HG03565 (cell line): ENCODE results near the gene TRMT1L.
"Not testable (repeated sequence)": the region's sequence is repeated elsewhere in the genome, so short reads cannot be mapped to it uniquely, and the experiment has no call there.

Experiments
- ATAC-seq: cut with Tn5 transposase; IDR thresholded peaks from one replicate; pipeline ENCODE4 v1.9.1; 2021; ENCODE audit warnings: mild to moderate bottlenecking, moderate library complexity; ENCODE audit not compliant: unreplicated experiment

TRMT1L gene, protein sequence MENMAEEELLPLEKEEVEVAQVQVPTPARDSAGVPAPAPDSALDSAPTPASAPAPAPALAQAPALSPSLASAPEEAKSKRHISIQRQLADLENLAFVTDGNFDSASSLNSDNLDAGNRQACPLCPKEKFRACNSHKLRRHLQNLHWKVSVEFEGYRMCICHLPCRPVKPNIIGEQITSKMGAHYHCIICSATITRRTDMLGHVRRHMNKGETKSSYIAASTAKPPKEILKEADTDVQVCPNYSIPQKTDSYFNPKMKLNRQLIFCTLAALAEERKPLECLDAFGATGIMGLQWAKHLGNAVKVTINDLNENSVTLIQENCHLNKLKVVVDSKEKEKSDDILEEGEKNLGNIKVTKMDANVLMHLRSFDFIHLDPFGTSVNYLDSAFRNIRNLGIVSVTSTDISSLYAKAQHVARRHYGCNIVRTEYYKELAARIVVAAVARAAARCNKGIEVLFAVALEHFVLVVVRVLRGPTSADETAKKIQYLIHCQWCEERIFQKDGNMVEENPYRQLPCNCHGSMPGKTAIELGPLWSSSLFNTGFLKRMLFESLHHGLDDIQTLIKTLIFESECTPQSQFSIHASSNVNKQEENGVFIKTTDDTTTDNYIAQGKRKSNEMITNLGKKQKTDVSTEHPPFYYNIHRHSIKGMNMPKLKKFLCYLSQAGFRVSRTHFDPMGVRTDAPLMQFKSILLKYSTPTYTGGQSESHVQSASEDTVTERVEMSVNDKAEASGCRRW

DNA sequence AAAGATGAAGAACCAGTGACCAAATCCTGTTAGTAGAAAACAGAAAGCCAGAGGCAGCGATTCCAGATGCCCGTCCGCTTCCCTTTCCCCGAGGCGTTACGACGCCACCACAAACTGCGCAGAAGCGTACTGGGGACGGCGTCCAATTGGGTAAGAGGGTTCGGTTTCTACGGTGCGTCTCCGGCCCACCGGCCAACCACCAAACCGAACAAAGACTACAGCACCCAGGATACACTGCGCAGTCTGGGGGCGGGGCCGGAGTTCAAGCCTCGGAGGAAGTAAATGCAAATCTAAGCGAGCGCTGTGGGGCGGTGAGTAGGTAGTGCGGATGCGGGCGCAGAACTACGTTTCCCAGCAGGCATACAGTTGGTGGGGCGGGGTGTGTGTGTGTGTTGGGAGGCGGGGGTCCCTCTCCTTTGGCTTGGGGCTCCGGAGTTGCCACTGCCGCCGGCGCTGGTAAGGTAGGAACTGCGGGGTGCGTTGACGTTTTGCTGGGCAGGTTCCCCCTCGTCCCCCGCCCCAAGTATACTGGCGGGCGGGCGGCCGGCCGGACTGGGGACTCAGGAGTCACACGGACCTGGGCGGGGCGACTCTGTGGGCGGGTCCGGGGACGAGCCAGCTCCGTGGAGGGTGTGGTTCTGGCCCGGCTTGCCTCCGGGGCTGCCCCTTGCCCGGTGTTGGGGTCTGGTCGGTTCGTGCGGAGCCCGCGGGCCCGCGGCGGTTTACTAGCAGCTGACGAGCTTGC lies at the start of gene TRMT1L, which contains the start of gene SWT1:
TRMT1L (minus strand) TSS at position 100 of the 745 bp plus-strand sequence. CDS start 241 bp downstream, outside the sequence.
SWT1 (plus strand) TSS at position 314 of the 745 bp plus-strand sequence. CDS start 3,675 bp downstream, outside the sequence.
- ATAC-seq = peak; percentile 86

DNA sequence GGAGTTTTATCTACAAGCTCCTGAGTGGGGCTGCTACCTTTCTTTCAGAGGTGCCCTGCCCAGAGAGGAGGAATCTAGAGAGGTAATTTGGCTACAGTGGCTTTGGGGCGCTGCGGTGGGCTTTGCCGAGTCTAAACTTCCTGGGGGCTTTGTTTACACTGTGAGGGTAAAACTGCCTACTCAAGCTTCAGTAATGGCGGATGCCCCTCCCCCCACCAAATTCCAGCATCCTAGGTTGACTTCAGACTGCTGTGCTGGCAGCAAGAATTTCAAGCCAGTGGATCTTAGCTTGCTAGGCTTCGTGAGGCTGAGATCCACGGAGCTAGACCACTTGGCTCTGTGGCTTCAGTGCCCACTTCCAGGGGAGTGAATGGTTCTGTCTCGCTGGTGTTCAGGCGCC lies 44.1 kb upstream of the TRMT1L start:
- no peak for ATAC-seq

DNA sequence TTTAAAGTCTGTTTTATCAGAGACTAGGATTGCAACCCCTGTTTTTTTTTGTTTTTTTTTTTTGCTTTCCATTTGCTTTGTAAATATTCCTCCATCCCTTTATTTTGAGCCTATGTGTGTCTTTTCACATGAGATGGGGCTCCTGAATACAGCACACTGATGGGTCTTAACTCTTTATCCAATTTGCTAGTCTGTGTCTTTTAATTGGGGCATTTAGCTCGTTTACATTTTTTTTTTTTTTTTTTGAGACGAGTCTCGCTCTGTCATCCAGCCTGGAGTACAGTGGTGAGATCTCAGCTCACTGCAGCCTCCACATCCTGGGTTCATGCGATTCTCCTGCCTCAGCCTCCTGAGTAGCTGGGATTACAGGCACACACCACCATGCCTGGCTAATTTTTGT lies 42.0 kb upstream of the TRMT1L start:
- ATAC-seq = not testable (repeated sequence)

DNA sequence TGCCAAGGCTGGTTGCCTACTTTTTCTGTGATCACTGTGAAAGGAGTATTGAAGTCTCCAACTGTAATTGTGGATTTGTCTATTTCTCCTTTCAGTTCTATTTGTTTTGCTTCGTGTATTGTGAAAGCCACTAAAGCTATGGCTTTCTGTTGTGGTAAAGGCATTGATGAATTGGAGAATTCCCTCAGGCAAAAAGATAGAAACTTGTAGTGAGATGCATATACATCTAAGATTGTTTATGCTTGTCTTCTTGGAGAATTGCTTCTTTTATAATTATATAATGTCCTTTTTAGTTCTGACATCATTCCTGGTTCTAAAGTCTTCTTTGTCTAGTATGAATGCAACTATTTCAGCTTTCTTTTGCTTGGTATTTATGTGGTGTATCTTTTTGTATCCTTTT lies 37.0 kb upstream of the TRMT1L start:
- no peak for ATAC-seq

DNA sequence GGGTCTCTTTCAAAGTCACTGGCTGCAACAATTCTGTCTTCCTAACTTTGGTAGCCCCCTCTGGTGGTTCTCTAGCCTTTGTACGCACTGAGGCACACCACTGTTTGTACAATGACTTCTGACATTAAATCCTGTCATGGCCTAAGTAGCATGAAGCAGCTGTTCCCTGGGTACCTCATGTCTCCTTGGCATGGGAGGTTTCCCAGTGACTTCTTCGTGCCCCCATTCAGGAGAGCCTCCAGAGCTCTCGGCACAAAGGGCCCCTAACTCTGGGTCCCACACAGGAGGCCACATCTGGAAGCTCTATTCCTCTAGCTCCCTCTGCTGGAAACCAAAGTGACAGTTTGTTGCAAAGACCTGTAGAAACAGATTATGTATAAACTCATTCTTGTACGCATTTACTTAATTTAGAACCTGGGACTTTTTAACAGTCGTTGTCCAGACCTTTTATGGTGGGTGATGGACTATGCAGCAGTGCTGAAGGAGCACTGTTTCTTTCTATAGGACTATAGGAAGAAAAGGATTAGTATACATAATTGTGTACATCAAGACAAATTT lies 13.6 kb upstream of the TRMT1L start:
- ATAC-seq = peak; percentile 79

DNA sequence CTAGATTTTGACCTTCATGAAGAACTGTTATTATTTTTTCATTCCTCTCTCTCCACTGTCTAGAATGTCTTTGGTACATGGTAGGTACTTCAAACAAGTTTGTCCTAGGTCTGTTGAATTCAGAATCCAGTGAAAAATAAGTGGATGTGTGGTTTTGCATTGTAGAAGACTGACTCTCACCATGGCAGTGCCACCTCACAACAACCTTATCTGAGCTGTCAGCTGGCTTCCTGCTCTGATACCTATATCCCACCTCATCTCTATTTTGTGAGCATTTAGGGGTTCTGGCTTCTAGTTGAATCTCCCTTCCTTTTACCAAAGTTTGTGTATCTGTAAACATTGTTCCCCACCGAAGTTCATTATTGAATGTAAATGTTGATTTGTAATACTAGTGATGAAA lies 9.4 kb upstream of the TRMT1L start:
- no peak for ATAC-seq

DNA sequence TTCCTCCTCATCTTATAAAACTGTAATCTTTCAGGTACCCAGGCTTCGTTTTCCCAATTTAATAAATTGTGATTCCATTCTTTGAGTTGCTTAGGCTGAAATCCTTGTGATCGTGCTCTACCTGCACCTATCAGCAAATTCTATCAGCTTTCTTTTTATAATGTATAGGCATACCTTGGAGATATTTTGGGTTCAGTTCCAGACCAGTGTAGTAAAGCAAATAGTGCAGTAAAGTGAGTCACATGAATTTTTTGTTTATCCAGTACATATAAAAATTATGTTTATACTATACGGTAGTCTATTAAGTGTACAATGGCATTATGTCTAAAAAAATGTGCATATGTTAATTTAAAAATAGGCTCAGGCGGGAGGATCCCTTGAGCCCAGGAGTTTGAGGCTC lies 5.7 kb upstream of the TRMT1L start:
- ATAC-seq = no peak

DNA sequence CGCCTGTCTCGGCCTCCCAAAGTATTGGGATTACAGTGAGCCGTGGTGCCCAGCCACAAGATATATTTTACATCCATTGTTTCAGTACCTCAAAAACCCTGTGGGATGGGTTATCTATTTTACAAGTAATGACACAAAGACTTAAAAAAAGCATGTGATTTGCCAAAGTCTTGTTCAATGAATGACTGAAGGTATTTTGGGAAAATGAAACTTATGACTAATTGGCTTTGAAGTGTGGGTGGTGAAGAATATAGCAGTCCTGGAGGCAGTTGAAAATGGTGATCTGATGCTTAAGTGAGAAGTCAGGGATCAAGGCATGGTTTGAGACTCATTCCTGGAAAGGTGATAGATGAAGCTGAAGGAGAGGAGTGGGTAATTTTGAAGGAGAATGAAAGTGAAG lies 3.2 kb upstream of the TRMT1L start:
- ATAC-seq = no peak

DNA sequence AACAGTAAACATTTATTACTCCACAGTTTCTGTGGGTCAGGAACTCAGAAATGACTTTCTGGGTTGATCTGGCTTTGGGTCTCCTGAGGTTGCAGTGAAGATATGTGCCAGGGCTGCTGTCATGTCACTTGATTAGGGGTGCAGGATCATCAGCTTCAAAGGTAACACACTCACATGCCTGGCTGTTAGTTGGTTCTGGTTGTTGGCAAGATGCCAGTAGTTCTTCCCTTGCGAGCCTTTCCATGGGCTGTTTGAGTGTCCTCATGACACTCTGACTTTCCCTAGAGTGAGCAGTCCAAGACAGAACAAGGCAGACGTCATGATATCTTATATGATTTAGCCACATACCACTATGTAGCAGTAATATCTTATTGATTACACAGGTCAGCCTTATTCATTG lies 2.0 kb upstream of the TRMT1L start:
- no peak for ATAC-seq

DNA sequence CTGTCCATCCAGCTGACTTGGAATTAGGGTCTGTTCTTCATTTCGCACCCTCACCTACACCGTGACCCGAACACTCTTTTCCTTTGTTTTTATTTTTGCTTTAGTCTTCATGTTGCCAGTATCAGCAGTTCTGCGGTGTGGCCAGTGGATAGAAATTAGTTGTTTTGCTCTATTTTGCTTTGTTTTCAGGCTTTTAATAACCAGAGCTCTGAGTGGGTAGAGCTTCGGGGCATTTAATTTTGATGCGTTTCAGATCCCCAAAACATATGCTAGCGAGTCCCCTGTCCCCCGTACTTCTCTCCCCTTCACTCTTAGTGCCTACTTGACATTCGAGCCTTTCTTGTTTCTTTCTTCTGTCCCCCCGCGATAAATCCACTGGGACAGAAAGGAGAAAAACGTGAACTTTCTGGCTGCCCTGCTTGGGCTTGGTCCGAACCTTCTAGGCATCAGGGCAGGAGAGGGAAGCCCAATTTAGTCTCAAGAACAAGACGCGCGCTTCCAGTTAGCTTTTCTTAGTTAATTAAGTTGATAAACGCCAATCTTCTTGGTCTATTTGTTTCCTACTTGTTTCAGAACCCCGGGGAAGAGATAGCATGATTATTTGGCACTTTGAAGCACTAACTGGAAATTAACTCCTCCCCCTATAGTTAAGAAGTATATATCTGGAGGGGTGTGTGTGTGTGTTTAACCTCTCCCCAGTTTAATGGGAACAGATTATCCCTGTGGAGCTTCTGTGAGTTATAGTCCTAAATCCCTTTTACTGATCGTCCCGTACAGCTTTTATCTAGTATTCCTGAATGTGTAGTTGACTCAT lies 1.1 kb upstream of the TRMT1L start:
- no peak for ATAC-seq

DNA sequence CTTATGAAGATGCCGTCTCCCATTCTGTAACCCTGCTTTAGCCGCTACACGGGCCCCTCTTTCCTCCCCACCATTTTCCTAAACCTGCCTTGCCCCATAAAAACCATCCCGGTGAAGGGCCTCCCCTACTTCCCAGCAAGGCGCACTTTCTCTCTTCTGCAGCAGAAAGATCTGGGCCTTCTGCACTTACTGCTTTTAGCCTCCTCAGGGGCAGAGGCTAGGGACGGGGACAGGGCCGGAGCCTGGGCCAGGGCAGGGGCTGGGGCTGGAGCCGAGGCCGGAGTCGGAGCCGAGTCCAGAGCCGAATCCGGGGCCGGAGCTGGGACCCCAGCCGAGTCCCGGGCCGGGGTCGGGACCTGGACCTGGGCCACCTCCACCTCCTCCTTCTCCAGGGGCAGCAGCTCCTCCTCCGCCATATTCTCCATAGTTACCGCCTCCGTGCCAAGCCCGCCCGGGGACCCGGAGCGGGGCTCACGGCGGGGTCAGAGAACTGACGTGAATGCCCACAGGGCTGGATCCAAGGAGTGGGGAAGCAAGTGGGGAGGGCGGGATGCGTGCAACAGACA lies 382 bp downstream of the TRMT1L start:
- ATAC-seq = peak; percentile 14

DNA sequence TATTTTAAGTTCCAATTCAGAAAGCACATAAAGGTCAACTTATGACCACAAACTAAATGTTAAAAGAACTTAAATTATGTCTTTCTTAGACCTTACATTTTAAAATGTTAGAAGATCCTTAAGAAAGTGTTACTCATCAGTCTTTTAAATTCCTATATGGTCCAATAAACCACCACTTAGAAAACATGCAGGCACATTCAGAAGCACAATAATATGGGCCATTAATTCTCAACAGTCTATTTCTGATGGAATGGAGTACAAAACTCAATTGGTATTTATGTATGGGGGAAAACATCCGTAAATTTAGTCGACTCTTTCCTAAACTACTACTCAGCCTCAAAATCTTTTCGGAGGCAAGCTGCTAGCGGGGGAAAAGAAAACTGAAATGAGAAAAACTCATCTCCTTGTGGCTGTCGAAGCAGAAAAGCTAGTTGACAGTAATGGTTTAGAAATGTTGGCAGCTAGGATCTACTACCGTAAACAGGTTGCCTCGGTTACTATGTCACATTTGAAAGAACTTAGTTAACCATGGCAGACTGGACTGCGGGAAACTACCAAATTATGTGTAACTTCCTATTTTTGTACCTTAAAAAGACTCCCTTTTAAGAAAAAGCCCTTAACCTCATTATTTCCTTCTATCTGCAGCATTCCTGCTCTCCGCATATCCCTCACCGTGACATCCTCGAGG lies 1.0 kb downstream of the TRMT1L start:
- no peak for ATAC-seq

DNA sequence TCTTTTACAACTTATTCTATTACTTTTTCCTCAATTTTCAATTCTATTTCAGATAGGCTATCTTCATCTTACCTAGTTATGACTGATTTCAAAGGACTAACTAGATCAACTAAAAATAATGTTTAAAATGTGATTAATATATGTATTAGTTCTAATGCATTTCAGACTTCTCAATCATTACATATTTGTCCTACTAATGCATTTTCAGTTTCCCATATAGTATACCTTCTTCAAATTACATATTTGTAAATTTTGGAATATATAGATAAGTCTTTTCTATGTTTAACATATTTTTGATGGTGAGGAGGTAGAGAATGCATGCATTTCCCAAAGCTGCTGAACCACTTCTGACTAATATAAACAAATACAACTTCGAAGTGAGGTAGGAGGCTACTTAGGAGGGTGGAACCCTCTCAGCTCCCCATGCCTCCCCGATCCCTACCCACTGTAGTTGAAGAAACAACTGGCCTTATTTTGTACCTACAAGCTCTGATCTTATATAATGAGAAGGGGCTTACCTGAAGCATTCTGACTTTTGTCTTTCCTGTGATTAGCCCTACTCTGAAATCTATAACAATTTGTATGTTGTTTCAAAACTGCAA lies 1.7 kb downstream of the TRMT1L start:
- ATAC-seq = no peak

DNA sequence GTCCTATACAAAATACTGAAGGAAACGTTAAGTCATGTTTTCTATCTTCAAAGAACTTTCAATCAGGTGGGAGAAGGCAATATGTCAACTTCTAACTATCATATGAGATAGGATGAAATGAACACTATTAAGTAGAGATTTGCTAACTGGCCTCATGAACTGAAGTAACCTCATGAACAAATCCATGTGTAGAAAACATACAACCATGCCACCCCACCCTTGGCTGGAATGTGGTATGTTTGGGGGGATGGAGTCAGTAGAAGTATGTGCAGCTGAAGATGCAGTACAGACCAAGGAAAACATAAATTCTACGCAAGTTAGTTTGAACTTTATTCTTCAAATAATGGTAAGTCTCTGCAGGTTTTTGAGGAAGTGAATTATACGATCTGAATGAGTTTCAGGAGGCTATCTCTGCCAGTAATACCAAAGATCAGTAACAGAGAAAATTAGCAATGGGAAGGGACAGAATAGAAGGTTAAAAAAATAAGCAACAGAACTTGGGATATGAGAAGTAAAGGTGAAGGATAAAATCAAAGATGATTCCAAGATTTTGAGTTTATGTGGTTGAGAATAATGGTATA lies 4.5 kb downstream of the TRMT1L start:
- no peak for ATAC-seq

DNA sequence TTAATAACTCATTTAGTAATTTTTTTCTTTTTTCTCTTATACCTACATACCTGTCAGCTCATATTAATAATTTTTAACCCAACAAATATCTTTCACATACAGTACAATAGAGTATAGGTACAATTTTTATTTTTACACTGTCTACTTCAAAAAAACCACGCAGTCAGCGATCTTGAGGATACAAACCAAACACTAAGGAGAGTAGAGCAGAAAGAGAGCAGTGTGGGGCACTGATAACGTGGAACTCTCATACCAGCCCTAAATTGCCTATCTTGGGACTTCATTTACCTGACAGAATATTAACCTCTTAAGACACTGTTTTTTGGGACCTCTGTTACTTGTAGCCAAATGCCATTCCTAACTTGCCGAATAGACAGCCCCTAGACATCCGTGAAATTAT lies 5.5 kb downstream of the TRMT1L start:
- no peak for ATAC-seq

DNA sequence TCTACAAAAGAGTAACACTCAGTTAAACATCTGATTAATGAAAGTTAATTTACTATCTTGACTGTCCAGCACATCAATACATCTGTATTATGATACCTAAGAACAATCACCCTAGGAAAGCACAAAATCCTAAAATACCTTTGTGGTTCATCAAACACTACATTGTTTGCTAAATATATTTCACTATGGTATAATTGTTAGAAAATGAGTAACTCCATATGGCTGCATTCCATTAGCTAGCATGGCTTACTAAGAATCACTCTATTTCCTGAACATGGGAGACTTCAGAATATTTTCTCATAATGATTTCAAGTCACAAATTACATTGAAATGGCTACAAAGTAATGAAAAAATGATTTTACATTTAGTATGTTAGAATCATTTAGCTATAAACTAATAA lies 12.5 kb downstream of the TRMT1L start:
- no peak for ATAC-seq

DNA sequence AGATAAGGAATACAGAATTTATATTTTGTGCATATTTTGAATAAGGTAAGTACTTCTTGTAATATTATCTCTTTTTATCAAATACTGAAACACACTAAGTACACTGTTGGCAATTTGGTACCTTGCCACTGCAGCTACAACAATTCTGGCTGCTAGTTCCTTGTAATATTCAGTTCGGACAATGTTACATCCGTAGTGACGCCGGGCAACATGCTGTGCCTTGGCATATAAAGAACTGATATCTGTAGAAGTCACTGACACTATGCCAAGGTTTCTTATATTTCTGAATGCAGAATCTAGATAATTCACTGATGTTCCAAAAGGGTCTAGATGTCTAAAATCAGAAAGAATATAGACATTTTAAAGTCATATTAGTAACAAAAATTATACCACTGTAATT lies 17.5 kb downstream of the TRMT1L start:
- ATAC-seq = no peak

DNA sequence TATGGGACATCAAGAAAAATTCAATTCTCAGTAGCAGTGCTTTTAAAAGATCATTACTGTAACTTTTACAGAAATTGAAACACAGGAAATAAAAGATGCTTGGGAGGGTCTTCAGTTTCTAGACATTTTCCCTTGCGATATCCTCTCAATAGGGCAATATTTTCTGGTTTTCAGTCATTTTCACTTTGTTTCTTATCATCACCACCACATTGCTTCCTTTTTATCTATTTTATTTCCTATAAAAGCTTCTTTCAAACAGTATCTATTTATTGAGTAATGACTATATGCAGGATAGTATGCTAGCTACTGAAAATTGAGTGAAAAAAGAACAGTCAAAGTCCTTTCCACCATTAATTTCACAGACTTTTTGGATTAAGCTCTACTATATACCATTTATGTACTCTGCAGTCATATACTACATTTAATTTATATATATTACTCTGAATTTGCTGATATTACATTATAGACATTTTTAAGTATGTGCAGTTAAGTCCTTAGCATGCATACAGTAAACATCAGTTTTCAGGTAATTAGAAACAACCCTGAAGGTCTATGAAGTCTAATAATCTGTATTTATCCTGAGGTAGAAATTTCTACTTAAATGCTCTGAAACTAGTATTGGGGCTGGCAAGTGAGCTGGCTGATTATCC lies 18.7 kb downstream of the TRMT1L start:
- ATAC-seq = no peak
